GM19467 (cell line): ENCODE results near the gene NINJ2.
"Not testable (repeated sequence)": the region's sequence is repeated elsewhere in the genome, so short reads cannot be mapped to it uniquely, and the experiment has no call there.

Experiments used
- ATAC-seq: cut with Tn5 transposase; IDR thresholded peaks from one replicate; pipeline ENCODE4 v1.9.1; 2021; ENCODE audit warnings: mild to moderate bottlenecking, moderate library complexity; ENCODE audit not compliant: unreplicated experiment

Gene NINJ2

GRCh38 chr12:663293-663871 is at the start of gene NINJ2:
Gene NINJ2, minus strand, starts transcription at chr12:663445. Its CDS starts 85 bp downstream, at chr12:663360.
- ATAC-seq: no peak

GRCh38 chr12:712172-712863 is 49.1 kb upstream of the NINJ2 start:
- no peak for ATAC-seq

- no peak for ATAC-seq
These were observed 46.3 kb upstream of the NINJ2 start for GRCh38 chr12:709455-710020.

GRCh38 chr12:708084-708483 is 44.8 kb upstream of the NINJ2 start:
- ATAC-seq: not testable (repeated sequence)

- no peak for ATAC-seq
These were observed 41.4 kb upstream of the NINJ2 start for GRCh38 chr12:704516-705242.

- no peak for ATAC-seq
These were observed 38.8 kb upstream of the NINJ2 start for GRCh38 chr12:701896-702539.

- ATAC-seq: no peak
These were observed 36.8 kb upstream of the NINJ2 start for GRCh38 chr12:700016-700415.

GRCh38 chr12:698222-698621 is 35.0 kb upstream of the NINJ2 start:
- ATAC-seq: not testable (repeated sequence)

- ATAC-seq: no peak
These were observed 34.2 kb upstream of the NINJ2 start for GRCh38 chr12:697481-697880.

- ATAC-seq: no peak
These were observed 31.7 kb upstream of the NINJ2 start for GRCh38 chr12:694734-695503.

- no peak for ATAC-seq
These were observed 30.8 kb upstream of the NINJ2 start for GRCh38 chr12:693934-694533.

- no peak for ATAC-seq
These were observed 29.0 kb upstream of the NINJ2 start for GRCh38 chr12:692274-692673.

- ATAC-seq: no peak
These were observed 27.2 kb upstream of the NINJ2 start for GRCh38 chr12:690466-690865.

- peak; percentile 71 for ATAC-seq
These were observed 22.1 kb upstream of the NINJ2 start for GRCh38 chr12:685388-685787.

- no peak for ATAC-seq
These were observed 21.2 kb upstream of the NINJ2 start for GRCh38 chr12:684416-684815.

GRCh38 chr12:681568-682256 is 18.5 kb upstream of the NINJ2 start:
- ATAC-seq: no peak

- no peak for ATAC-seq
These were observed 15.8 kb upstream of the NINJ2 start for GRCh38 chr12:678747-679712.

GRCh38 chr12:675562-675961 is 12.3 kb upstream of the NINJ2 start:
- ATAC-seq: no peak
